GM19468 (cell line): ENCODE measurements around the gene ZNF646.

ENCODE experiments used
- ATAC-seq: cut with Tn5 transposase; IDR thresholded peaks from one replicate; pipeline ENCODE4 v1.9.1; 2021; ENCODE audit warnings: mild to moderate bottlenecking, moderate library complexity, moderate number of reproducible peaks; ENCODE audit not compliant: unreplicated experiment; ENCODE audit errors: extremely low read depth

The ZNF646 gene

DNA sequence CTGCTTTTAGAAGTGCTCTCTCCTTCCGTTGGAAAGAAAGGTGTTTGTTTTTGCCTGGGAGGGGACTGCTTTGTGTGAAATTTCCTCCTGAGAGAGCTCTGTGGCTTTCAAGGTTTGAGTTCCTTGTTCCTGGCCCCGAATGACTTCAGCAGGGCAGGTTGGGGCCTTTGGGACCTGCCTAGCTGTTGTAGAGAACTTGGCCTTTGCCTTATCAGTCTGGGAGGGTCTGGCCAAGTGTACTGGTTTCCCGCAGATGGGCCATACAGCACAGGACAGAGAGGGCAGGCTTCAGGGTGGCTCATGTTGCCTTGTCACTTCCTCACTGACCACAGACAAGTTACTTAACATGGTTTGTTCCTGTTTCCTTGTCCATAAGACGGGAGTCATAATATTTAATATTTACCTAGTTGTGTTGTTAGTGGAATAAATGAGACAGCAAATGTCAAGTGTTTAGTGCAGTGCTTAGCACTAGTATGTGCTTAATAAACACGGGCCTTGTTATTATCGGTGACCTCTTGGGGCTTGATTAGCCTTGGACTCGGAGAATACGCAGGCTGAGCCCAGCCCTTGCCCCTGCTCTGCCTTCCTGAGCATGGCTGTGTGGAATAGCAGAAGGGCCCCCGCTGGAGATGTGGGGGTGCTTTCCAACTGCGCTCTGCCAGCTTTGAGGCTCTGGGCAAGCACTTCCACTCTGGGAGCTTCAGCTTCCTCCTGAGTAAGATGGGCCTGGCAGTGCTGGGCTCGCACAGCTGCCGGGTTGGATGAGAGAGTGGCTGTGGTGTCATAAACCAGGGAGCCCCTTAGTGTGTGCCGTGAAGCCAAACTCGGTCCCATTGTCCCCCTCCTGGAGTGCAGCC, 54.7 kb downstream of the ZNF646 start:
- ATAC-seq = no peak

DNA sequence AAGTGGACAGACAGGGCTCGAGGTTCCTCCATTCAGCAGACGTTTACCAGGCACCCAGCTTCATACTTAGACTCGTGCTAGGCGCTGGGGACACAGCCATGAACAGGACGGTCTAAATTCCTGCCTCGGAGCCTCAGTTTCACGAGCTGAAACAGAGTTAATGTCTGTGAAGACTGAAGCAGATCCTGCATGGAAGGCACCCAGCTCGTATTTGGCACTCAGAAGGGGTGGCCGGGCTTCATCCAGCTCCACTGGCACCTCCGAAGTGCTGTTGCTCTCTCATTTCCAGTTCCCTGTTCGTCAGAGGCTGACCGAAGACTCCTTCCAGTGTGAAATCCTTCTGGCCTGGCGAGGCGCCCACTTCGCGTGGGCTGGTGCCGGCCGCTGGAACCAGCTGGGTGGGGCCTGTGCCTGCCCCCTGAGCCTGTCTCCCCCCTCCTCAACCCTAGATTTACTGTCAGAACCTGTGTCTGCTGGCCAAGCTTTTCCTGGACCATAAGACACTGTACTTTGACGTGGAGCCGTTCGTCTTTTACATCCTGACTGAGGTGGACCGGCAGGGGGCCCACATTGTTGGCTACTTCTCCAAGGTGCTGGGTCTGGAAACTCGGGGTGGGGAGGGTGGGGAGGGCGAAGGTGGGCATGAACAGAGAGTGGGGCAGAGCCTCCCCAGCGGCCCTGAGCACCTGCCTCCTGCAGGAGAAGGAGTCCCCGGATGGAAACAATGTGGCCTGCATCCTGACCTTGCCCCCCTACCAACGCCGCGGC, 55.5 kb downstream of the ZNF646 start:
- no peak for ATAC-seq

DNA sequence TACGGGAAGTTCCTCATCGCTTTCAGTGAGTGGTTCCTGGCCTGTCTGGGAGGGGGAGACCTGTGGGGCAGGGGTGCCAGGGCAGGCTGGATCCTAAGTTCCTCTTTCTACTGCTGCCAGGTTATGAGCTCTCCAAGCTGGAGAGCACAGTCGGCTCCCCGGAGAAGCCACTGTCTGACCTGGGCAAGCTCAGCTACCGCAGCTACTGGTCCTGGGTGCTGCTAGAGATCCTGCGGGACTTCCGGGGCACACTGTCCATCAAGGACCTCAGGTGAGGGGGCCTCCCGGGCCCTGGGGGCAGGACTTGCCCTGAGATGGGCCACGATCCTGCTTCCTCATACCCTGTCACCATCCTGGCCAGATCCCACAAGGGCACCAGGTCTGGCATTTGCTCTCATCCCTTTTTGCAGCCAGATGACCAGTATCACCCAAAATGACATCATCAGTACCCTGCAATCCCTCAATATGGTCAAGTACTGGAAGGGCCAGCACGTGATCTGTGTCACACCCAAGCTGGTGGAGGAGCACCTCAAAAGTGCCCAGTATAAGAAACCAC, 56.2 kb downstream of the ZNF646 start:
- ATAC-seq = no peak

DNA sequence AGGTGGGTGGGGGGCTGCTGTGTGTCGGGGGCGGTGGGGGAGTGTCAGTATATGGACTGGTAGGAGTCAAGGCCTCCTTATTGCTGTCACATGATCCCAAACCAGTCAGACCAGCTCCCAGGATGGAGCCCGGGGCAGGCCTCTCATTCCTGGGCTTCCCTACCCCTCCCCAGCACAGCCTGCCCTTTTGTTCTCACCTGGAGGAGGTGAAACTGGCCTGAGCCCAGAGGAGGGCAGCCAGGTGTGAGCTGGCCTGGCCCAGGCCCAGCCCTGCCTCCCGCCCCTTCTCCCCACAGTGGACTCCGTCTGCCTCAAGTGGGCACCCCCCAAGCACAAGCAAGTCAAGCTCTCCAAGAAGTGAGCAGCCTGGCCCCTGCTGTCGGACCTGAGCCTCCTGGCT, 56.7 kb downstream of the ZNF646 start:
- no peak for ATAC-seq

DNA sequence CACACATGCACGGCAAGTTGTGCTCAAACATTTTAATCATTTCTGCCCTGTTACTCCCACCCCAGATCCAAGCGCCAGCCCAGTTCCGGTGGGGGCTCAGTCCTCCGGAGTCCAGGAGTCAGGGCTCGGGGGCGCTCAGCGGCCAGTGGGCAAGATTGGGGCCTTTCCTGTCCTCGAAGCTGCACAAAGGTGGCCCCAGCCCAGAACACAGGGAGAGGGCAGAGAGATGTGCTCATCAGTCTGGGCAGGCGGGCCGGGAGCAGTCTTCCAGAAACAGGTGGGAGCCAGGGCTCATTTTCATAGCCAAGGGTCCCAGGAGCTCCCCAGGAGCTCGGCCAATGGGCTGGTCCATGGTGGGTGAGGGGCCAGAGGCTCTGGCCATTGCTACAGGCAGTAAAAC, 57.2 kb downstream of the ZNF646 start:
- no peak for ATAC-seq

DNA sequence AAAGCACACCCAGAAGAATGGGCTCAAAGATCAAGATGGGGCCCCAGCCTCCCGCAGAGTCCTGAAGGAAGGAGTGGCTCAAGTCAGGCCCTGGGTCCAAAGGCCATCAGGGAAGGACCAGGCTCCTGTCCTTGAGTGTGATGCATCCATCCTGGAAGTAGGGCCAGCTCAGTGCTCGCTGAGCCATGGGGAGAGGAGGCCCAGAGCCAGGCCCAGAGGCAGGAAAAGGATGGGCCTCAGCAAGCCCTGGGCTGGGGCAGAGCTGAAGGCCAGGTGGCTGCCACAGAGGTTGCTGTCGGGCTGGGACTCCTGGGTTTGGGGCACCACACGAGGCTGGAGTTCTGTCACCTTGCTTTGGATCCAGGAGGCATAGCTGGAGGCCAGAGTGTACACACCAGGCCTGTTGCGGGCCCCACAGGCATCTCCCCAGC, 57.6 kb downstream of the ZNF646 start:
- ATAC-seq = no peak

DNA sequence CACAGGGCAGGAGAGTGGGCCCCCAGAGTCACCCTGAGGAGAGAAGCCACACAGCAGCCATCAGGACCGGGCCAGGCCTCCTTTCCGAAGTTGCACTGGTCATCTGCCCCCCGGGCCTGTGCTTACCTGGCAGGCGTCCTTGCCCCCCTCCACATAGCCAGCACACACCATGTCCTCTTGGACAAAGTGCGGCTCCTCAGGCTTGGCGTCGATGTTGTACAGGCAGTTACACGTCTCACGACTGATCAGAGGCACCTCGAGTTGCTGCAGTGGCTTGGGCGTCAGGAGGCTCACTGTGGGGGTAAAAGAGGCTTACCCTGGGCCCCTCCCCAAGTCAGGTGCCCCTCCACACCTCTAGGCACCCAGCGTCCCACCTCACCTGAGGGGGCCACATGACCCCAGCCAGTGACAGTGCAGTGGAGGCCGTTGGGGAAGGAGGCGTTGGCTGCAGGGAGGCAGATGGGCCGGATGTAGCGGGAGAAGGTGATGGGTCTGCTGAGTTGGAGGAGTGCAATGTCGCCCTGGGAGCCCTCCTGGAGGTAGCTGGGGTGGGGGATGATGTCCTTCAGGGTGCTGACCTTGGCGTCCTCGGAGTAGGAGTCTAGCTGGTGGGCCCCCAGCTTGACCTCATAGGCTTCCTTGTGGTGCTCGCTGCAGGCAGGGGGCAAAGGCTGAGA, 58.2 kb downstream of the ZNF646 start:
- ATAC-seq = no peak

DNA sequence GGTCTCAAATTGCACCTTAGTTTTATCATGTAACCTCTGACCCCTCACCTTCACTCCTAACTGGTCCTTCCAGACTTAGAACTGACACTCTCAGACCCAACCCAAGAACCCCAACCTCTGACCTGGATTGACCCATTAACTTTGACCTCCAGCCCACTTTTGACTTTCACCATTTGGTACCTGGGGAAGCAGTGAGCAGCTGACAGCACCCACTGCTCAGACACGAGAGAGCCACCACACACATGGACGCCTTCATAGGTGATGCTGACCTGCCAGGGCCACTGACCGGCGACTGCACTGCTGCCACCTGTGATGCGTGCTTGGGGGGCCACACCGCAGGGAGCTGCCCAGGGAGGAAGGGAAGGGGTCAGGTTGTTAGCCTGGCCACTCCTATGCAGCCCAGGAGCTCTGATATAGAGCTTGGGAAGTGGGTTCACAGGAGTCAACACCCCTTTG, 58.9 kb downstream of the ZNF646 start:
- ATAC-seq = no peak
